ENCODE measurements around the gene CHEK2. TPM values are rescaled to one million over a fixed set of nuclear protein-coding genes. Genes with fewer than 3 reads are reported as not detected.
A peak's percentile ranks its signal among the peaks of the same experiment; 100 is the strongest.
"Not testable (repeated sequence)": the region's sequence is repeated elsewhere in the genome, so short reads cannot be mapped to it uniquely, and the experiment has no call there.

The CHEK2 gene
- total RNA-seq, 1 donor from 2014 or later: 2.7 TPM

DNA sequence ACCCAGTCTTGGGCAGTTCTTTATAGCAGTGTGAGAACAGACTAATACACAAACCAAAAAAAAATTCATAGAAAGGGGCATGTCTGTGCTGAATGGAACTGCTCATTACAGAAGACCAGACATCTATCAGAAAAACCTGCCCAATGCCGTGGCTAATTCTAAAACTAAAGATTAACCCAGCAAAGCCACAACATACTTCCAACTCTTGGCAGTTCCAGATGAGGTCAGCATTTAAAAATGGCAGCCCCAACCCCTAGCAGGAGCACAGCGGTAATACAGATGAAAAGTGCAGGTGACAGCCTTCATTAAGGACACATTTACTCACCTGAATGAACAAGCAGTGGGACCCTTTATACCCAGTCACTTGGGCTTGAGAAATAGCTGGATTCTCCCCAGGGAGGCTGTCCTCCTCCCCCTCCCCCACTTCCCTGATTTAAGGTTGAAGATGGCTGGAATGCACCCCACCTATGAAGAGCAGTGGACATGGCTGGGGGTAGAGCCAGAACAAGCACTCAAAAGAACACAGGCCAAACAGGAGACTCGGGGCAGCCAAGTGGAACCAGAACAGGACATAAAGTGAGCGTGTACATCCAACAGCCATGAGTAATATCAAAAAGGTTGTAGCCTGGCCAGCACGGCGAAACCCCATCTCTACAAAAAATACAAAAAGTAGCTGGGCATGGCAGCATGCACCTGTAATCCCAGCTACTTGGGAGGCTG lies 48.4 kb downstream of the CHEK2 start:
- DNase-seq (ENCODE audit: low spot score); ATAC-seq: not testable (repeated sequence)

DNA sequence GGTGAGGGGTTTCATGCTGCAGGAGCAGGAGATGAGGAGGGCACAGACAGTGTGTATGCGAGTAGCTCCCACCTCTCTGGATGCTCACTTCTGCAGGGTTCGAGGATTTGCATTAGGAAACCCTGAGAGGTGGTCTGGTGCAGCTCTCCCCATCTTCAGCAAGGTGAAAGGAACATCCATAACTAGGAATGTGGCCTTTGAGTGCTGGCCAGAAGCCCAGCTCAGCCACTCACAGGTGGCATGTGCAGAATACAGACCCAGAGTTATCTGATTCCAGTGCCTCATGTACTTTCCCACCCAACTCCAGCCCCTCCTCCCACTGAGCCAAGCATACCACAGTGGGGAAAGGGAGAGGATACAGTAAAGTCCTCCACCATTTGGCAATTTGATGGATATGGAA lies 51.8 kb downstream of the CHEK2 start:
- DNase-seq (ENCODE audit: low spot score); ATAC-seq: not testable (repeated sequence)

DNA sequence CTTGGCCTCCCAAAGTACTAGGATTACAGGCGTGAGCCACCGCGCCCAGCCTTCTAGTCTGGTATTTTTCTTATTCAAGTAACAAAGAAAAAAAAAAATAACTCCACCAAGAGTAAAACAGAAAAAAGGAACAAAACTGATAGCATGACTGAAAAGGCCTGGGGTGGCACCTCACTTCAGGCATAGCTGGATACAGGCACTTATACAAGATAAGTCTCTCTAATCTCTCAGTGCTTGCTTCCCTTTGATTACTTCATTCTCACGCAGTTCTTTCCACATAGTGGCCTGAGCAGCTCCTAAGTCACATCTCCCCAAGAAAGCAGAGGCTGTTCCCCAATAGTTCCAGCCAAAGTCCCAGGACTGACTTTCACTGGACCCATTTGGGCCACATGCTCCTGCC lies 58.7 kb downstream of the CHEK2 start:
- DNase-seq (ENCODE audit: low spot score); ATAC-seq: not testable (repeated sequence)

DNA sequence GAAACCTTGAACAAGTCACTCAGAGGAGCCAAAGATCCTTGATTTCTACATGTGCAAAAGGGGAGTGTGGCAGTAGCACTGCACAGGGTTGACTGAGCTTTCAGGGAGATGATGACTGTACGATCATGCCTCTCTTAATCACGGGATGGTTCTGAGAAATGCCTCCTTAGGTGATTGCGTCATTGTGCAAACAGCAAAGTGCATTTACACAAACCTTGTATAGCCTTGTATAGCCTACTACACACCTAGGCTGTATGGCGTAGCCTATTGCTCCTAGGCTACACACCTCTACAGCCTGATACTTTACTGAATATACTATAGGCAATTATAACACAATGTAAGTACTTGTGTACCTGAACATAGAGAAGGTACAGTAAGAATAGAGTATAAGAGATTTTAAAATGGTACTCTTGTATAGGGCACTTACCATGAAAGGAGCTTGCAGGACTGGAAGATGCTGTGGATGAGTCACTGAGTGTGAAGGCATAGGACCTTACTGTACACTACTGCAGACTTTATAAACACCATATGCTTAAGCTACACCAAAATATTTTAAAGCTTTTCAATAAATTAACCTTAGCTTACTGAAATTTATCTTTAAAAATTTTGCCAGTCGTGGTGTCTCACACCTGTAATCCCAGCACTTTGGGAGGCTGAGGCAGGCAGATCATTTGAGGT lies 60.7 kb downstream of the CHEK2 start:
- DNase-seq (ENCODE audit: low spot score); ATAC-seq: not testable (repeated sequence)

- DNase-seq (ENCODE audit: low spot score) (peak; percentile 81), ATAC-seq (peak; percentile 60)
Measured at GRCh38 chr22:28679611-28680287, 61.9 kb downstream of the CHEK2 start, which contains the start of gene TTC28. Gene TTC28 (minus strand): TSS chr22:28679840. CDS start chr22:28679723, 117 bp downstream.

DNA sequence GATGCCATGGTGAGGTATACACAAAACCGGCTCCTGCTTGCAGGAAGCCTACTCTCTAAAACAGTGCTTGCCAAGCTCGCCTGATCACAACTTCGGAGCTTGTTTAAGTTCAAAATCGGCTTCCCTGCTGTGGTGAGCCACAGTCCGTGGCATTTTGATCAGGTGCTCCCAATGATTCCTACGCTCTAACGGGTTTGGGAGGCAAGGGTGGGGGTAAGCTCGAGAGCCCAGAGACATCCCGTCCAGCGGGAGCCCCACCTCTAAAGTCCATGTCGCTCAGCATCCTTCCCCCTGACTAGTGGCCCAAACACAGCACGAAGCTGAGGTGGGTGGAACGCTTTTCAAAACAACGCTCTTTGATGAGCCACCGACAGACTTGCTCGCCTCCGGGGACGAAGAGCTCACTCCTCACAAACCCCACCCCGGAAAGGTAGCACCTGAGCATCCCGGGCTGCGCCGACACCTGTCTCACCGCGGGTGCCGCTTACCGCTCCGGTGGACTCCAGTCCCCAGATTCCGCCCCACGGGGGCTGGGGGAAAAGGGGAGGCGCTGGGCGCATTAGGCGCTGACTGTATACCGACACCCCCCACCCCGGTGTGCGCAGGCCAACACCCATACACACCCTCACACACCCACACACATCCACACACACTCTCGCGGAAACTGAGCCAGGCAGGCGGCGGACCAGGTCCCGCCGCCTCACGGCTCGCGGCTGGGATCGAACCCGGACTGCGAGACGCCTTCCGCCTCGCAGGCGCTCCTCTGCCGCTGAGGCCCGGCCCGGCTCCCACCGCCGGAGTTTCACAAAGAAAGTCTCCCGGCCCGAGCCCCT lies 62.6 kb downstream of the CHEK2 start:
- DNase-seq (ENCODE audit: low spot score): peak; percentile 49
- not testable (repeated sequence) for ATAC-seq

DNA sequence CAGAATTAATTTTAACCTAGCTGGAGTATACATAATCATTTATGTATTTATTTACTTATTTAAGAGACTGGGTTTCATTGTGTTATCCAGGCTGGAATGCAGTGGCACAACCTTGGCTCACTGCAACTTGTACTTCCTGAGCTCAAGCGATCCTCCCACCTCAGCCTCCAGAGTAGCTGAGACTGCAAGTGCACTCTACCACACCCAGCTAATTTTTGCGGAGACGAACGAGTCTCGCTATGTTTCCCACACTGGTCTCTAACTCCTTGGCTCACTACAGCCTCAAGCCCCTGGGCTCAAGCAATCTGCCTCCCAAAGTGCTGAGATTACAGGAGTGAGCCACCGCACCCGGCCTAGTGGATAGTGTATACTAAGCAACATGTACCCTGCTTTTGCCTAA lies 63.5 kb downstream of the CHEK2 start:
- DNase-seq (ENCODE audit: low spot score); ATAC-seq: not testable (repeated sequence)

DNA sequence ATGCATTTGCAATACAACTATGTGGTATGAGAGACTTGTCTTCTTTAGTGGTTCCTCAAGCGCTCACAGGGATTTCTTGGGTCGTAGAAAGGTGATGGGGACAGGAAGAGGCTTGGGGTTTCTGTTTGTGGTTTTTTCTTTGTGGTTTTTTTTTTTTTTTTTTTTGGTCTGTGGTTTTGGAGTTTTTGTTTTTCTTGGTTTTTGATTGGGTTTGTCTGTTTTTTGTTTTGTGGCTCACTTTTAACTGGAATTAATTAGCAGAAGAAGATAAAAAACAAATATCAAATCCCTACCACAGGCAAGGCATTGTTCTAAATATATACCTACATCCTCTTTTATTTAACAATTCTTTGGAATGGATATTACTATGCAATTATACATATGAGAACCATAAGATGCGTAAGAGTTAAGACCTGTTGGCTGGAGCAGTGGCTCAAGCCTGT lies 67.5 kb downstream of the CHEK2 start:
- ATAC-seq: no peak
- no peak for DNase-seq (ENCODE audit: low spot score)

GRCh38 chr22:28670756-28671155 lies 70.9 kb downstream of the CHEK2 start:
- DNase-seq (ENCODE audit: low spot score) (no peak), ATAC-seq (no peak)

- no peak for DNase-seq (ENCODE audit: low spot score)
- no peak for ATAC-seq
Measured at GRCh38 chr22:28670161-28670560, 71.5 kb downstream of the CHEK2 start.

DNA sequence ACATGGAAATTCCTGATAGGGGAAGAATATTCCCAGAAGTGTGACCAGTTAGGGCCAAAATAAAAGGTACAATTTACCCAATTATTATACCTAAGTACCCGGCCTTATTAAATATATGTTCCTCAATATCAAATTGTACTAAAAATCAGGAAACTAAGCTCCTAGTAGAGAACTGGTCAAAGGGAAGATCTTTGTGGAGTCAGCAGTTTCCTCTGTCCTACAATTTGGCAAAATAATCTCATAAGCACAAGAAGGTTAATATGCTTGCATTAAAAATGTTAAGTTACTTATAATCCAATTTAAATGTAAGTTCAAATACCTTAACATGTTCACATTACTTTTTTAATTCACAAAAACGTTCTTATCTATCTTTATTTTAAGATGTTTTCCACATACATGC lies 72.2 kb downstream of the CHEK2 start:
- DNase-seq (ENCODE audit: low spot score): no peak
- no peak for ATAC-seq

GRCh38 chr22:28663569-28663942 lies 78.1 kb downstream of the CHEK2 start:
- DNase-seq (ENCODE audit: low spot score); ATAC-seq: not testable (repeated sequence)

DNA sequence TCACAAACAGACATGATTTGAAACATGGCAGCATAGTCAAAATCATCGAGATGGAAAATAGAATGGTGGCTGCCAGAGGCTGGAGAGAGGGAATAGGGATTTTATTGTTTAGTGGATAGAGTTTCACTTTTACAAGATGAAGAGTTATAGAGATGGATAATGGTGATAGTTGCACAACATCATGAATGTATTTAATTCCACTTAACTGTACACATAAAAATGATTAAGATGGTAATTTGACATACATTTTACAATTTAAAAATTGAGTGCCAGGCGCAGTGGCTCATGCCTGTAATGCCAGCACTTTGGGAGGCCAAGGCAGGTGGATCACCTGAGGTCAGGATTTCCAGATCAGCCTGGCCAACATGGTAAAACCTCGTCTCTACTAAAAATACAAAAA lies 83.2 kb downstream of the CHEK2 start:
- DNase-seq (ENCODE audit: low spot score) (no peak), ATAC-seq (no peak)

GRCh38 chr22:28656181-28656580 lies 85.4 kb downstream of the CHEK2 start:
- no peak for ATAC-seq
- no peak for DNase-seq (ENCODE audit: low spot score)

DNA sequence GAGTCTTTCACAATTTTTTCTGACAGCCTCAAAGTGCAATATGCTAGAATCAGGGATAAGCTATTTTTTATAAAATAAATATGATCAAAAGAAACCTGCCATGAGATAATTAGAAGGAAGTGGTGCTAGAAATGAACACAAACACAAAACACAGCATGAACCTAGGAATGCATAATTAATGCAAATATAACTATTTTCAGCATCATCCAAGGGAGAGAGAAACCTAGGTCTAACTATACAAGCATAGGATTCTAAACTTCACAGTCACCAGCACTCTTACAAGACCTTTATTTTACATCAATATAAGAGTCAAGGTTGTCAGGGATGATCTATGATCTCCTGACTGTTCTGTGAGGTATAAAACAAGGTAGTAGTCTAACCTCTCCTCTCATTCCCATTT lies 91.2 kb downstream of the CHEK2 start:
- ATAC-seq (no peak), DNase-seq (ENCODE audit: low spot score) (no peak)

DNA sequence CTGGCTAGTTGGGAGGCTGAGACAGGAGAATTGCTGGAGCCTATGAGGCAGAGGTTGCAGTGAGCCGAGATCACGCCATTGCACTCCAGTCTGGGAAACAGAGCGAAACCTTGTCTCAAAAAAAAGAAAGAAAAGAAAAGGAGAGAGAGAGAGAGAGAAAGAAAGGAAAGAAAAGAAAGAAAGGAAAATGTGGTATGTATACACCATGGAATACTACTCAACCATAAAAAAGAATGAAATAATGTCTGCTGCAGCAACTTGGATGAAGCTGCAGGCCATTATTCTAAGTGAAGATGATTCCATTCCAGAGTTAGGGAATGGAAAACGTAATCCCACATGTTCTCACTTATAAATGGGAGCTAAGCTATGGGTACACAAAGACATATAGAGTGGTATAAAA lies 92.8 kb downstream of the CHEK2 start:
- ATAC-seq (no peak), DNase-seq (ENCODE audit: low spot score) (no peak)

DNA sequence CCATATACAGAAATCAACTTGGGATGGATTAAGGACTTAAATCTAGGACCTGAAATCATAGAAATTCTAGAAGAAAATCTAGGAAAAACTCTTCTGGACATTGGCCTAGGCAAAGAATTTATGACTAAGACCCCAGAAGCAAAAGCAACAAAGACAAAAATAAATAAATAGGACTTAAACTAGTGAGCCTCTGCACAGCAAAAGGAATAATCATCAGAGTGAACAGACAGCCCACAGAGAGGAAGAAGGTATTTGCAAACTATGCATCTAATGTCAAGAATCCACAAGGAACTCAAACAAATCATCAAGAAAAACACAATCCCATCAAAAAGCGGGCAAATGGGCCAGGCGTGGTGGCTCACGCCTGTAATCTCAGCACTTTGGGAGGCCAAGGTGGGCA lies 94.4 kb downstream of the CHEK2 start:
- ATAC-seq (no peak), DNase-seq (ENCODE audit: low spot score) (no peak)

GRCh38 chr22:28639321-28639720 lies 102.3 kb downstream of the CHEK2 start:
- ATAC-seq (no peak), DNase-seq (ENCODE audit: low spot score) (no peak)

Measured in left lobe of liver (tissue), 2 donors.